ENCODE results near the gene SMC1B.

SMC1B gene

DNA sequence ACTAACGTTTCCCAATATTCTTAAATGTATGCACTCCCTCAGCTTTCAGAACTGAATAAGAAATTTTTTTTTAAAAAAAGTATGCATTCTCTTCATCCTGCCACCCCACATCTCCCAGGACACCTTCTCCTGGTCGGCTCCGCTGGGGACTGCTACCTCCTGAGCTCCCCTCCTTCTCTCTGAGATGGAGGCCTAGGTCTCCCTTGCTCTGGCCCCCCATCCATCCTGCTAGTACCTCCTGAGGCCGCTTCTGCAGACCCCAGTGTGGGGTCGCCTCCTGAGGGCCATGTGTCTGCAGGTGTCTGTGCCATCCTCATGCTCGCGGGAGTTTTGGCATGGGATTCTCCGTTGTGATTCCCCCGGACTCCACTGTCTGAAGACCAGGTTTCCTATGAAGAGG is 75.9 kb downstream of the SMC1B start:
- no peak overlapping the region for H3K4me3 ChIP-seq (ENCODE audit: low read depth, low read length)
- TF ChIP-seq, protein P1, sequence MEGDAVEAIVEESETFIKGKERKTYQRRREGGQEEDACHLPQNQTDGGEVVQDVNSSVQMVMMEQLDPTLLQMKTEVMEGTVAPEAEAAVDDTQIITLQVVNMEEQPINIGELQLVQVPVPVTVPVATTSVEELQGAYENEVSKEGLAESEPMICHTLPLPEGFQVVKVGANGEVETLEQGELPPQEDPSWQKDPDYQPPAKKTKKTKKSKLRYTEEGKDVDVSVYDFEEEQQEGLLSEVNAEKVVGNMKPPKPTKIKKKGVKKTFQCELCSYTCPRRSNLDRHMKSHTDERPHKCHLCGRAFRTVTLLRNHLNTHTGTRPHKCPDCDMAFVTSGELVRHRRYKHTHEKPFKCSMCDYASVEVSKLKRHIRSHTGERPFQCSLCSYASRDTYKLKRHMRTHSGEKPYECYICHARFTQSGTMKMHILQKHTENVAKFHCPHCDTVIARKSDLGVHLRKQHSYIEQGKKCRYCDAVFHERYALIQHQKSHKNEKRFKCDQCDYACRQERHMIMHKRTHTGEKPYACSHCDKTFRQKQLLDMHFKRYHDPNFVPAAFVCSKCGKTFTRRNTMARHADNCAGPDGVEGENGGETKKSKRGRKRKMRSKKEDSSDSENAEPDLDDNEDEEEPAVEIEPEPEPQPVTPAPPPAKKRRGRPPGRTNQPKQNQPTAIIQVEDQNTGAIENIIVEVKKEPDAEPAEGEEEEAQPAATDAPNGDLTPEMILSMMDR (IDR thresholded peaks at IDR 0.05; ENCODE audit: control insufficient read depth, extremely low read depth, insufficient read depth), result no peak

DNA sequence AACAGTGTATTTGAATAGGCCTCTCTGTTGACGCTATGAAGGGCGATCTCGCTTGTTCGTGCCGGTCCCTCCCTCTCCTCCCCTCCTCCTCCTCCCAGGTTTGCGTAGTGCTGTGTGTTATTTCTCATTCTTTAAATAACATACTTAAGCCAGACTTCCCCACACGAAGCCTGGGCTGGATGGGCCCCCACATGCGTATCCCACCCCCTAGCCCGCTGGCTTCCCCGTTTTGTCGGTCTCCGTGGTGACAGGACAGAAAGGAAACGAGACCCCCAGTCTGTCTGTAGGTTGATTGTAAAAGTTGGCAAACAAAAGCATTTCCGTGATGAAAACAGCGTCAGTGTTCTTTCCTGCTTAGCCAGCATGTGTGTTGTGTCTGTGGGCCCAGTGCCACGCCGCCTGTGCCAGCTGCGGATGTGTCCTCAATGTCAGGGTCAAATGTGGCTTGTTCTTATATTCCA is 76.4 kb downstream of the SMC1B start:
- peak overlapping the region; percentile 27 for H3K4me3 ChIP-seq (ENCODE audit: low read depth, low read length)
- TF ChIP-seq, protein P1 (IDR thresholded peaks at IDR 0.05; ENCODE audit: control insufficient read depth, extremely low read depth, insufficient read depth), result no peak
- DNase-seq (ENCODE audit: low read depth), result peak; percentile 89

More for the DNA sequence above, 75.9 kb downstream of the SMC1B start:
- DNase-seq (ENCODE audit: low read depth), result no peak

DNA sequence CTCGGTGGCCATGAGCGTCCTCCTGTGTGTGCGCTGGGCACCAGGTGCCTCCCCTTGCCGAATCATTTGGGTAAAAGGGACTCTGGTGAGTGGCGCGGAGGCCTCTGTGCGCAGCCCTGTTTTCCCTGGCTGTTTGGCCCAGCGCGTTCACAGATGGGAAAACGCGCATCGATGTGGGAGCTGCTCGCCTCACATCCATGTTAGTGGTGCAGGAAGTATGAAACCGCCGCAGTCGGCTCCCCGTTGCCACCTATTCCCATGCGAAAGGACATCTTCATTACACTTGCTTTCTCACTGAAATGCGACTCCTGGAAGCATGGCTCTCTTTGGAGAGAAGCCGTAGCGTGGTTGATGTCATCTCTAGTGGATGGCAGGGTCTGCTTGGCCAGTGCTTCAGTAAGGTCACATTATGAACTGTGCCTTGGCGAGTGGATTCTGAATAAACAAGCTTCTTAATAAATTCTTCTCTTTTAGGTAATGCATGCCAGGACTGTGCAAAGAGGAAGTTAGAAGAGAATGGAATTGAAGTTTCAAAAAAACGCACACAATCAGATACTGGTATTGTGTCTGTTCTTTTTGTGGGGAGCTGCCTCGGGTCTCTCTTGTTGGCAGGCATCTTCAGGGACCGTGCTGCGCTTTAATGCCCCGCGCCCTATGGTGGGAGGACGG is 77.4 kb downstream of the SMC1B start:
- TF ChIP-seq, protein P1 (IDR thresholded peaks at IDR 0.05; ENCODE audit: control insufficient read depth, extremely low read depth, insufficient read depth), result no peak

DNA sequence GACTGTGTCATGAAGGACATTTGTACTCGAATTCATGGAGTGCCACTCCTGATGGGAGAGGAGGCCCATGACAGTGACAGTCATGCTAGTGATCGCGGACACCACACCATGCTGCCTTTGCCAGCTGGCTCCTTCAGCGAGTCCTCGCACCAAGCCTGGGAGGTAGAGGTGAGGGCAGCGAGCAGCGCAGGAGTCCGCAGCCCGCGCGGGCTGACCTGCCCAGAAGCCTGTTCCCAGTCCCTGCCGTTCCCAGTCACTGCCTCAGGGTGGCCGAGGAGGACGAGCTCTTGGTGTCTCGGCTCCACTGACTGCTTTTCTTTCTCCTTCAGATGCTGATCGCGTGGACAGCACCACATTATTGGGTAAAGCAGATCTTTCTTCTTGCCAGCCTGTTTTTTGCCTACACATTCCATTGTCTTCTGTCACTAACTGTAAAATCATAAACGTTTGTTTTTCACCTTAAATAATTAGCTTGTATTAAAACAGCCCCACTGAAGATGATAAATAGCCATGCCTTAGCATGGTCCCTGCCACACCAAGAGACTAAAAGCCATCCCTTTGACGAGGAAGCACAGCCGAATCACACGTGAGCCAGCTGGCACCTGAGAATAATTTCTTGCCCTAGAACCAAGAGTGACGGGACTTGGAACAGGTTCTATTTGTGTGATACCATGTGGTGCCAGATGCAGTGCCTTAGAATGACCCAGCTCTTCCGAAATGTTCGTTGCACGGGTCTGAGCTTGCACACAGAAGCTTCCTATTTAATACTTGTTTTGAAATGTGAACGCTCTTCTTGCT is 78.2 kb downstream of the SMC1B start:
- DNase-seq (ENCODE audit: low read depth), result peak; percentile 85
- TF ChIP-seq, protein P1 (IDR thresholded peaks at IDR 0.05; ENCODE audit: control insufficient read depth, extremely low read depth, insufficient read depth), result peak; percentile 49
- no peak overlapping the region for H3K4me3 ChIP-seq (ENCODE audit: low read depth, low read length)

More for the DNA sequence above, 77.4 kb downstream of the SMC1B start:
- DNase-seq (ENCODE audit: low read depth), result peak; percentile 64
- H3K4me3 ChIP-seq (ENCODE audit: low read depth, low read length), result 0 out of 2 replicates have a peak overlapping the region, but pooled peaks have one; percentile 3

DNA sequence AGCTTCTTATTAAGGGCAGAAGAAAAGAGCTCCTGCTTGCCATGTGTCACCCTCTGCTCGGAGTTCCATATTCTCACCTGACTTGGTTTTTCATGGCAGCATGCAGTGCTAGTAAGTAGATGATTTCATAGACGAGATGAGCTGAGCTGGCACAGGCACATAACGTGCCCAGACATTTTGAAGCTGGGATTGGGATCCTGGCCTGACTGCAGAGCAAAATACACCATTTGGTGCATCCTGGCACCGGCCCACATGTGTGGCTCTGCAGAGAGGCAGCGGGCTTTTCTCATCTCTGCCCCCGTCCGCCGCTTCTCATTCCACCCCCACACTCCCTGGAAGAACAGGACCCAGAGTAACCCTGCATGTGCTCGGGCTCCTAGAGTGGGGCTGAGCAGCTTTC is 78.9 kb downstream of the SMC1B start:
- DNase-seq (ENCODE audit: low read depth), result no peak
- no peak overlapping the region for H3K4me3 ChIP-seq (ENCODE audit: low read depth, low read length)
- TF ChIP-seq, protein P1 (IDR thresholded peaks at IDR 0.05; ENCODE audit: control insufficient read depth, extremely low read depth, insufficient read depth), result no peak

DNA sequence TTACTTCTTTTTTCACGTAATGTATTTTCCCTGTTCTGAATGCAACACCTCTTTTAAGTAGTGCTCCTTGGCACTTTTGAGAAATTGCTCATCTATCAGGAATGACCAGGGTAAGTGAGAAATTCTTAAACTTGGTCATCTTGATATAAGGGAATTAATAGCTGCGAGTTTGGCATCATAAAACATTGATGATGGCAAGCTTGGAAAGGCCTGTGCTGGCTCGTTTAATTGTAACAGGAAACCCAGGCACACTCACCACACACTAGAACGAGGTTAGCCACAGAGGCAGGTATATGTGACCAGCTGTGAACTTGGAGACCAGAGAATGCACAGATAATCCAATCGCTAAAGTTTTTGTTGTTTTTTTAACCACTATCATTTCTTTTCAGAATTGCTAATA is 79.3 kb downstream of the SMC1B start:
- DNase-seq (ENCODE audit: low read depth), result peak; percentile 88
- TF ChIP-seq, protein P1 (IDR thresholded peaks at IDR 0.05; ENCODE audit: control insufficient read depth, extremely low read depth, insufficient read depth), result no peak
- no peak overlapping the region for H3K4me3 ChIP-seq (ENCODE audit: low read depth, low read length)
